PFSK-1 (cell line): ENCODE data around the gene CEBPA. TPM values are rescaled to one million over a fixed set of nuclear protein-coding genes. Genes with fewer than 3 reads are reported as not detected.

Source experiments
- FOXP2 ChIP-seq: optimal IDR thresholded peaks from 2 replicates; pipeline ENCODE3; 2011; ENCODE audit warnings: borderline replicate concordance, control low read depth, inconsistent platforms; ENCODE audit not compliant: insufficient read depth; ENCODE audit errors: extremely low read length, extremely low read depth
- POLR2AphosphoS5 ChIP-seq: IDR thresholded peaks from 2 replicates; pipeline ENCODE4 v1.6.1; 2012; ENCODE audit warnings: low read depth, mild to moderate bottlenecking, control low read depth, low read length, moderate library complexity
- SIN3A ChIP-seq: IDR thresholded peaks from 2 replicates; pipeline ENCODE4 v1.6.1; 2012; ENCODE audit warnings: mild to moderate bottlenecking, low read length, moderate library complexity, borderline replicate concordance; ENCODE audit not compliant: insufficient read depth
- TAF1 ChIP-seq: IDR thresholded peaks from 2 replicates; pipeline ENCODE4 v1.6.1; 2012; ENCODE audit warnings: low read length, control low read depth, borderline replicate concordance; ENCODE audit not compliant: insufficient read depth
- polyA plus RNA-seq: library from polyadenylated mRNA; unstranded; fragments of >200 nt; gene quantifications from one replicate; pipeline ENCODE4 v1.2.1, GENCODE V29; 2012; ENCODE audit warnings: low read depth, missing spikeins; ENCODE audit not compliant: insufficient read length
- TF ChIP-seq, protein P1 (sequence below), 2 experiments: IDR thresholded peaks; 2 replicates each; pipeline versions ENCODE4 v1.6.1 to v1.8.0; 2011 to 2012; ENCODE audit warnings: low read depth in 2 of 2, low read length in 2 of 2, control low read depth in 1 of 2, inconsistent platforms in 1 of 2, mild to moderate bottlenecking in 1 of 2, moderate library complexity in 1 of 2; ENCODE audit not compliant: insufficient read depth in 1 of 2

The CEBPA gene
- polyA plus RNA-seq, result 9.1 TPM

DNA sequence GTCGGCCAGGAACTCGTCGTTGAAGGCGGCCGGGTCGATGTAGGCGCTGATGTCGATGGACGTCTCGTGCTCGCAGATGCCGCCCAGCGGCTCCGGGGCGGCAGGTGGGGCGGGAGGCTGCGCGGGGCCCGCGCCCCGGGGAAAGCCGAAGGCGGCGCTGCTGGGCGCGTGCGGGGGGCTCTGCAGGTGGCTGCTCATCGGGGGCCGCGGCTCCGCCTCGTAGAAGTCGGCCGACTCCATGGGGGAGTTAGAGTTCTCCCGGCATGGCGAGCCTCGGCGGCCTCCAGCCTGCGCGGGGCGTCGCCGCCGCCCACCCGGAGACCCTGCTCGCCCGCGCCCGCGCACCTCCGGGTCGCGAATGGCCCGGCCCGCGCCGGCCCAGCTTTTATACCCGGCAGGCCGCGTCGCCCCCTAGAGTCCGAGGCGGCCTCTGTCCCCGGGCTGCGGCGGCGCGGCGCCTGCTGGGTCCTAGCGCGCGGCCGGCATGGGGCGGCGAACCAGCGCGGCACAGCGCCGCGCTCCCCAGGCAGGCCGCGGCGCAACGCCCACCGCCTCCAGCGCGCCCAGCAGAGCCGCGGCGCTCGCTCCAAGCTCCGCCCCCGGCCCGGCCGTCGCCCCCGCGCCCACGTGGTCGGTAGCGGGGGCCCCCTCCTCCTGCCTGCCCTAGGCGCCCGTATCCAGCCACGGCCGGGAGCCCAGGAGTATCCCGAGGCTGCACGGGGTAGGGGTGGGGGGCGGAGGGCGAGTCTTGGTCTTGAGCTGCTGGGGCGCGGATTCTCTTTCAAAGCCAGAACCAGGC is at the start of gene CEBPA:
TSS of gene CEBPA (minus strand) at position 360 of the 799 bp plus-strand sequence. CDS start at position 240, 120 bp downstream.
- TF ChIP-seq POLR2AphosphoS5, result peak; percentile 78
- peak; percentile 62 for TF ChIP-seq FOXP2
- TF ChIP-seq, protein P1, sequence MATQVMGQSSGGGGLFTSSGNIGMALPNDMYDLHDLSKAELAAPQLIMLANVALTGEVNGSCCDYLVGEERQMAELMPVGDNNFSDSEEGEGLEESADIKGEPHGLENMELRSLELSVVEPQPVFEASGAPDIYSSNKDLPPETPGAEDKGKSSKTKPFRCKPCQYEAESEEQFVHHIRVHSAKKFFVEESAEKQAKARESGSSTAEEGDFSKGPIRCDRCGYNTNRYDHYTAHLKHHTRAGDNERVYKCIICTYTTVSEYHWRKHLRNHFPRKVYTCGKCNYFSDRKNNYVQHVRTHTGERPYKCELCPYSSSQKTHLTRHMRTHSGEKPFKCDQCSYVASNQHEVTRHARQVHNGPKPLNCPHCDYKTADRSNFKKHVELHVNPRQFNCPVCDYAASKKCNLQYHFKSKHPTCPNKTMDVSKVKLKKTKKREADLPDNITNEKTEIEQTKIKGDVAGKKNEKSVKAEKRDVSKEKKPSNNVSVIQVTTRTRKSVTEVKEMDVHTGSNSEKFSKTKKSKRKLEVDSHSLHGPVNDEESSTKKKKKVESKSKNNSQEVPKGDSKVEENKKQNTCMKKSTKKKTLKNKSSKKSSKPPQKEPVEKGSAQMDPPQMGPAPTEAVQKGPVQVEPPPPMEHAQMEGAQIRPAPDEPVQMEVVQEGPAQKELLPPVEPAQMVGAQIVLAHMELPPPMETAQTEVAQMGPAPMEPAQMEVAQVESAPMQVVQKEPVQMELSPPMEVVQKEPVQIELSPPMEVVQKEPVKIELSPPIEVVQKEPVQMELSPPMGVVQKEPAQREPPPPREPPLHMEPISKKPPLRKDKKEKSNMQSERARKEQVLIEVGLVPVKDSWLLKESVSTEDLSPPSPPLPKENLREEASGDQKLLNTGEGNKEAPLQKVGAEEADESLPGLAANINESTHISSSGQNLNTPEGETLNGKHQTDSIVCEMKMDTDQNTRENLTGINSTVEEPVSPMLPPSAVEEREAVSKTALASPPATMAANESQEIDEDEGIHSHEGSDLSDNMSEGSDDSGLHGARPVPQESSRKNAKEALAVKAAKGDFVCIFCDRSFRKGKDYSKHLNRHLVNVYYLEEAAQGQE (IDR thresholded peaks at IDR 0.05; ENCODE audit: insufficient read depth in 1 of 2, low read depth in 2 of 2, low read length in 2 of 2), result no peak
- TF ChIP-seq TAF1, result peak; percentile 66; the same call in 1 of the 2 replicates
- TF ChIP-seq SIN3A, result no peak

DNA sequence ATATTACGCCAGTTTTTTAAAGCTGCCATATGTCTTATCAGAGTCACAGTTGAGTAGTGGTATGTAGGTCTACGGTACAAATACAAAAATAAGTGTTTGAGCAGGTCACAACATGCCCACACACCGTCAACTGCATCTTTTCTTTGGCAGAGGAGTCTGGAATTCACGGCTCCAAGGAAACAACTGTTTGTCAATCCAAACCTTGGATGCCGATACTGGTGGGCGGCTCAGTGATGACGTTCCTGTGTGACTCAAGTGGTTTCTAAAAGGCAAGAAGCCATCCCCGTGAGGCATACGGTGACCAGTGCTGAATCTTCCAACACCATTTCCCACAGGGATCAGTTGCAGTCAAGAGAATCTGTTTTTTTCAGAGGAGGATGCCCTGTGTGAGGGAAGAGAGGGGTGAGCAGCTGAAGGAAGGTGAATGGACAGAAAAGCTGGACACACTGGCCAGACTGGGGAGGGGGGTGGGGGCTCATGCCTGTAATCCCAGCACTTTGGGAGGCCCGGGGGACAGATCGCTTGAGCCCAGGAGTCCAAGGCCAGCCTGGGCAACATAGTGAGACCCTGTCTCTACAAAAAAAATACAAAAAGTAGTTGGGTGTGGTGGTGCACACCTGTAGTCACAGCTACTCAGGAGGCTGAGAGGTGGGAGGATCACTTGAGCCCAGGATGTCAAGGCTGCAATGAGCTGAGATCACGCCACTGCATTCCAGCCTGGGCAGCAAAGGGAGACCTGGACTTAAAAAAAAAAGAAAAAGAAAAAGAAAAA is 48.4 kb upstream of the CEBPA start:
- TF ChIP-seq TAF1, result no peak
- no peak for TF ChIP-seq SIN3A
- TF ChIP-seq, protein P1 (IDR thresholded peaks at IDR 0.05; ENCODE audit: insufficient read depth in 1 of 2, low read depth in 2 of 2, low read length in 2 of 2), result no peak
- no peak for TF ChIP-seq FOXP2
- no peak for TF ChIP-seq POLR2AphosphoS5

DNA sequence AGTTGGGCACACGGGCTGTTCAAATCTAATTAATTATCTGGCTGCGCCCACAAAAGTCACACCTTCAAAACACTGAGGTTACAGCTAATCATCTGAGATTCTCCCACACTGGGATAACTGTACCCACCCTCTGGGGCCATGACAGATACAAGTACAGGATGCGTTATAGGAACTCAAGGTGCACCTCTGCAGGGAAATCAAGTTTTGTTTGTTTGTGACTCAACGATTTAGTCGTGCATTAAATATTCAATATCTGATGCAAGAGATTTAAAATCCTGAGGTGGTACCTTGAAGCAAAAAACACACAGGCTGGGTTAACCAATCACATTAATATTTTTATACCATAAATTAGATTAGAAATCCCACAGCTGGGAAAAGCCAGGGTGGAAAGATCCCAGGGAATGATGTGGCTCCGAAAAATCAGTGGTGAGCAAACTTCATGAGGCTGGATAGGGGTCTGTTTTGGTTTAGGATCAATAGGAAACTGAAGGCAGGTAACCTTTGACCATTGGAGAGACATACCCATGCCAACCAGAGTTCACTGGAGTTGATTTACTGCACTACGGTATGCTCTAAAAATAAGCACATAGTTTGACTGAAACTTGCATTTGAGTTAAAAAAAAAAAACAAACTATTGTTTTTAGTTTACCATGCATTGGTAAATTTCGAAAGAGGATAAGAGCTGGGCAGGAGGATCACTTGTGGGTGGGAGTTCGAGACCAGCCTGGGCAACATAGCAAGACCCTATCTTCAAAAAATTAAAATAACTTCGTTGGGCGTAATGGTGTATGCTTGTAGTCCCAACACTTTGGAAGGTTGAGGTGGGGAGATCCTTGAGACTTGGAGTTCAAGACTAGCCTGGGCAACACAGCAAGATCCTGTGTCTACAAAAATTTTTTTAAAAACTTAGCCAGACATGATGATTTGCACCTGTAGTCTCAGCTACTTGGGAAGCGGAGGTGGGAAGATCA is 47.3 kb upstream of the CEBPA start:
- no peak for TF ChIP-seq TAF1
- TF ChIP-seq FOXP2, result no peak
- no peak for TF ChIP-seq SIN3A
- TF ChIP-seq, protein P1 (IDR thresholded peaks at IDR 0.05; ENCODE audit: insufficient read depth in 1 of 2, low read depth in 2 of 2, low read length in 2 of 2), result no peak
- no peak for TF ChIP-seq POLR2AphosphoS5

DNA sequence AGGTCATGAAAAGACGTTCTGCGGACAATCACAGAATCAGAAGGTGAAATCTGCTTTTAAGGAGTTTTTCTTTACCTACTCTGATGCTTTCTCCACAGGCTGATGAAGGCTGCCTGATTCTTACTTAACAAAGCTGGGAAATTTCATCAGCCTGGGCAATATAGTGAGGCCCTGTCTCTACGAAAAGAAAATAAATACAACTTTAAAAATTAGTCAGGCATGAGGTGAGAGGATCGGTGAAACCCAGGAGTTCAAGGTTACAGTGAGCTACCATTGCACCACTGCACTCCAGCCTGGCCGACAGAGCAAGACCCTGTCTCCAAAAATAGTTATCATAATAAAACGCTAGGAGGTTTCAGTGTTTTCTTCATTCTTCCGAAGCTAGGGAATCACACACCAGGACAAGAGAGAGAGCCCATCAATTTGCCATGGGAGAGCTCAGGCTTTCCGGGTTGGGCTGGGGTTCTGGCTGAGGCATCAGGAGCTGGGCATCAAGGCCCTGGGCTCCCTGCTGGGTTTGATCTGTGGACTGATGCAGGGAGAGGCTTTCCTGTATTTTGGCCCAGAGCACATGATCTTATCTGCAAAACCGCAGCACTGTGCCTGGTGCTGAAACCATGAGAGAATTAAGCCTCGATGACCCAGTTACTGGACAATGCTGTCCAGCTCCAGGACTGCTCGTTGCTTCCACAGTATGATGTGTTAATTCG is 46.1 kb upstream of the CEBPA start:
- no peak for TF ChIP-seq FOXP2
- TF ChIP-seq, protein P1 (IDR thresholded peaks at IDR 0.05; ENCODE audit: insufficient read depth in 1 of 2, low read depth in 2 of 2, low read length in 2 of 2), result peak; percentile 57 to 85; a peak in 3 of 4 replicates
